Measurements from ENCODE around the gene CGB5.
"Not testable (repeated sequence)": the region's sequence is repeated elsewhere in the genome, so short reads cannot be mapped to it uniquely, and the experiment has no call there.

DNA sequence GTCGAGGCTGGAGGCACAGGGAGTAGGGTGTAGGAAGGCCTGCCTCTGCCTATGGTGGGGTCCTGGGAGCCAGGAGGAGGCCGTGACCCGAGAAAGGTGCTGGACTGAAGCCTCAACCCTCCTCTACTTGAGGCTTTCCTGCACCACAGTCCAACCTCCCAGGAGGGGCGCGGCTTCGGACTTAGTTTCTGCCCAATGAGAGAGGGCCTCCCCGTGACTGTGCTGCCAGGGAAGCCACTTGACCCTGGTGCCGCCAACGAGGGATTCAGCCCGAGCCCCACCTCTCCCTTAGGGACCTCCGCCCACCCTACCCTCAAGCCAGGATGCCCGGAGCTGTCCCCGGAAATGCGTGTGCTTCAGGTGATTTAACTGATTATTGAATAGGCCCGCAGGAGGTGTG lies 19.4 kb upstream of the CGB5 start, which contains the start of gene CGB3:
- not testable (repeated sequence) for TF ChIP-seq POLR2A, POLR2AphosphoS5, SPI1, TAF1 (IDR thresholded peaks at IDR 0.05; ENCODE audit: low read depth, low read length)

Data from GM12891 (cell line).